Measurements from ENCODE around the gene CDC42BPB.

CDC42BPB gene

DNA sequence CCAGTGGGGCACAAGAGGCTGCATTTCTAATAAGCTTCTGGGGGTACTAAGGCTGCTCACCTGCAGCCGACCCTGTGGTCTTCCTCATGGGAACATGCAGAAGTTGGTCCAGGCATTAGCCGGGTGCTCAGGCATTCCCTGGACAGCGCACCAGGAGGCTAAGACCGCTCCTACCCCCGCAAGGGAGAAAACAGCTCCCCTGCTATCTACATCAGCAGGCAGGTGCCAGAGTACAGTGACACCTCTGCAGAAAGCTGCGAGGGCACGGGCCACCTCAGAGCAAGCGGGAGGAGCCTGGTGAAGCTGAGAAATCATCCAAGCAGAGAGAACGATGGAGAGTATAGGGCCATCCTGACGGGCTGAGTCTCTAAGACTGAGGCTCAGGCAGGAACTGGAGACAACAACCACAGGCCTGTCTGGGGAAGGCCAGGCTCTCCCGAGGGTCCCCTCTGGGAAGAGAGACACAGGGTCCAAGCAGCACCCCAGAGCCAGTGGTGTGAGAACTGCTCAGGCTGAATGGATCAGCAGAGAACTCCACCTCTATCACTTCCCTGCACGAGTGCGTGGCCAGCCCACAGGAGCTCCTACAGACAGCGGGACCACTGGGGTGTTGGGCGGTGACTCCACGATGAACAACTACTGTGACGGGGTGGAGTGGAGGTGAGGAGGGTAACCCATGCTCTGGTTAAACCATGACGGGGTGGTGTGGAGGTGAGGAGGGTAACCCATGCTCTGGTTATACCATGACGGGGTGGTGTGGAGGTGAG is 72.8 kb downstream of the CDC42BPB start:
- DNase-seq = no peak

DNA sequence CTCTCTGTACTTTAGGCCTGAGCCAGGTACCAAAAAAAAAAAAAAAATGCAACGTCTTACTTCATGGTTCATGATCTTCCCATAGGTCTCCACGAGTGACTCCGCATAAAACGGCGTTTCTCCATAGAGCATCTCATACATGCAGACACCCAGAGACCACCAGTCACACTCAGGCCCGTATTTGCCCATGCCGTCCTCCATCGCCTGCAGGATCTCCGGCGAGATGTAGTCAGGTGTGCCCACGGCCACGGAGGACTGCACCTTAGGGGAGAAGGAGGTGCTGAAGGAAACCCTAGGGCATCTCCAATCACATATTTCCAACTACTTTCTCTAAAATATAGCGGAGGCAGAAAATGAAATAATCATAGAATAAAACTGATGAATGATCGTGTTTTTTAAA is 73.9 kb downstream of the CDC42BPB start:
- DNase-seq = no peak

DNA sequence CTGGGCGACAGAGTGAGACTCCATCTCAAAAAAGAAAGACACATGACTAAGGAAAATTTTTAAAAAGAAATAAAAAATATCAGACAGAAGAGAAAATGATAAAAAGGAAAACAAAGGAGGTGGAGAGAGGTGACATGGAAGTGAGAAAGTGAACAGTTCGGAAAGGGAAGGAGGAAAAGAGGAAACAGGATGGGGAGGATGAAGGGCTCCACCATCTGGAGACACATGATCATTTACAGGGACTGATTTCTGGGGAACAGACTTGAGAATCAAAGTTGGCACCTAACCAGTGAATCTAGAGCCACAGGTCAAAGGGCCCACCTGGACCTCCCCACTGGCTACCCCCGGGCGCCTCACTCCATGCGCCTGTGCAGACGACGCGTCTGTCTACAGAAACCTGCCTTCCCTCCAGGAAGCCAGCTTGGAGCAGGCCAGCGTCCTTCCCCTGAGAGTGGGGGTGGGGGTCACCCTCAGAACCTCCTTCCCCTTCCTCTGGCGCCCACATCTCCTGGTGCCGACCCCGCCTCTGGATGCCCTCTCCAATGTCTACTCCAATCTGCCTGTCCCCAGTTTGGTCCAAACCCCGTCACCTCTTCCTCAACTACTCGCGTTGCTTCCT is 74.4 kb downstream of the CDC42BPB start:
- no peak for DNase-seq

- DNase-seq = no peak
Observed at GRCh38 chr14:102980409-102980810, 76.9 kb downstream of the CDC42BPB start.

DNA sequence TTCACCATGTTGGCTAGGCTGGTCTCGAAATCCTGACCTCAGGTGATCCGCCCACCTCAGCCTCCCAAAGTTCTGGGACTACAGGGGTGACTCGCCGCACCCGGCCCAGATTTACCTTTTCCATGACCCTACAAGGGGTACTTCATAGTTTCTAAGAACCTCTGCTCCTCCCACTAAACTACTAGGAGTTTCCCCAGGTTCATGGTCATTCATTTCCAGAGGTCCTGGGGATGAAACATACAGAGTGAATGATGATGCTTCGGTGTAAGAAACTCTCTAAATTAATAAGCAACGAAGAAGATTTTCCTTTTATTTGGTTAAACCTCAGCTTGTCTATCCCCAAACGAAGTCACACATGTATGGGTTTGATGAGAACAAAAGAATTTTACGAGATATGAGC is 77.9 kb downstream of the CDC42BPB start:
- DNase-seq = no peak

GRCh38 chr14:102977475-102977874 is 79.9 kb downstream of the CDC42BPB start:
- no peak for DNase-seq

DNA sequence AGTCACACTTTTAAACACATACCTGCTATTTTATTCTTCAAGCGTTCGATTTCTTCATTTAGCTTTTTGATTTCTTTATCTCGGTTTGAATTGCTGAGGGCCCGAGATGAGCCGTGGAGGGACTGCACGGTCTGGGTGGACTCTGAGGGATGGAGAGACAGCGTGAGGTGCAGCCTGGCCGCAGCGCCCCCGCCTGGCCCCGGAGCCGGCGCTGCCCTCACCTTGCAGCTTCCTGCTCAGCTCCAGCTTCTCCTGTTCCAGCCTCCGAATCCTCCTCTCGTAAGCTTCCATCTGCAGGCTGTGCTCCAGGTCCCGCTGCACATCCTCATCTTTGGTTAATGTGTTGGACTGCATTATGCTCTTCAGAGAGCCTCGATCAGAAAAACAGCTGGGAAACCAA is 81.7 kb downstream of the CDC42BPB start:
- no peak for DNase-seq

DNA sequence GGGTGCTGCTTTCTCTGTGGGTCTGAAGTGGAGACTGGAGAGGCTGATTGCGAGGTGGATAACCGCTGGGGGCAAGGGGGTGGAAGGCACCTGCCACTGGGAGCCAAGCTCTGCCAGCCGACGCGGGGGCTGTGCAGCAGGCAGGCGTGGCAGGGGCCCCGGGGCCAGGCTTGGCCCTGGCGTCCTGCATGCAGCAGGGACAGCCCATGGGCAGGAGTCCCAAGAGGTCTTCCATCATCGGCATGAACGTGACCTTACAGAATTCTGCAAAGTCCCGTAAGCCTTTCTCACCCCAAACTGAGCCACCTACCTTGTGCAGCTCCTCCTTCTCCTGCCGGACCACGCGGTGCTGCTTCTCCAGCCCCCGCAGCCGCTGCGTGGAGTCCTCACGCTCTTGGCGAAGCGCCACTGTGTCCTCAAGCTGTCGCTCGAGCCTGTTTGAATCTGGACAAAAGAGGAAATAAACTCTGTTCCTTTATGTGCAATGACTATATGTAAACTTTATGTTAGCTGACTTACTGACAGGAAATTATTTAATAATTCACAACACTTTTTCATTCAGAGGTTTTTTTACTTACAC is 83.6 kb downstream of the CDC42BPB start:
- DNase-seq = no peak

GRCh38 chr14:102971836-102972606 is 85.3 kb downstream of the CDC42BPB start:
- no peak for DNase-seq

- DNase-seq = no peak
Observed at GRCh38 chr14:102971314-102971713, 86.0 kb downstream of the CDC42BPB start.

DNA sequence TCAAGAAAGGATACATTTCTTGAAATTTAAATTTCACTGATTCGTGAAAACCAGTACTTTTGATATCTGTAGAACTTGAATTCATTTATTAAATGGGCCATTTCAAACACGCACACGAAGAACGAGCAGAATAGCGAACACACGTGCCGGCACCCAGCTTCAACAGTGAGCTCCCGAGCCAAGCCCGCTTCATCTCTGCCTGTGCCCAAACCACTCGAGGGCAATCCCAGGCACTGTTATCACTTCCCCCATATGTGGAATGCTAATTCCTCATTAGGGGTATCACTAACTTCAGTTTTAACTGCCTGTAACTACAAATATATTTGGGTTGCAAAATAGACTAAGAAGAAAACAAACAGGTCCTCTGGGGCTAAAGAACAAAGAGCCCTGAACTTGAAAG is 86.9 kb downstream of the CDC42BPB start:
- DNase-seq = no peak

GRCh38 chr14:102969901-102970300 is 87.4 kb downstream of the CDC42BPB start:
- DNase-seq = no peak

GRCh38 chr14:102969060-102969791 is 88.1 kb downstream of the CDC42BPB start:
- no peak for DNase-seq

DNA sequence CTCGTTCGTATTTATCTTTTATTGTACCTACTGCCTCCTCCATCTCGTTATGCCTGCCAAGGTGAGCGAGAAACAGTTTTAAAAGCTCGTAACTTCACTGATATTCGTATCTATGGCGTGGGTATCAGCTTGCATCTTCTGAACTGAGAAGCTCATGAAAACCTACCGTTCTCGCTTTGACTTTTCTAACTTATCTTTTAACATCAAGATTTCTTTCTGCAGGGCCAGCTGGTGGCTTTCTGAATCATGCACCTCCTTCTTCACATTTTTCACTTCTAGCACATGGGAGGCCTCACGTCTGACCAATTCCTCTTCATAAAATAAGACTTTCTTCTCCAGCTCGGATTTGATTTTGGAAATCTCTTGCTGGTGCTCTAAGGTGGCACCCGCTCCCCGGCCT is 89.0 kb downstream of the CDC42BPB start:
- no peak for DNase-seq

DNA sequence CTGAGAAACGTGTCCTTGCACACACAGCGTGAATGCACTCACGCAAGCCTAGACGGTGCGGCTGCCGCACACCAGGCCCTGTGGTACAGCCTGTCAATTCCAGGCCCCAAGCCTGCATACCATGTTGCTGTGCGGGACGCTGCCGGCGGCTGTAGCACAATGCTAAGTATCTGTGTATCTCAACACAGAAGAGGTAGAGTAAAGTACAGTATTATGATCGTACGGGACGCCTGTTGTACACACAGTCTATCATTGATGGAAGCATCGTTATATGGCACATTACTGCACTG is 89.9 kb downstream of the CDC42BPB start:
- DNase-seq = no peak

GRCh38 chr14:102966681-102967505 is 90.5 kb downstream of the CDC42BPB start:
- DNase-seq = no peak

GRCh38 chr14:102965971-102966655 is 91.2 kb downstream of the CDC42BPB start:
- DNase-seq = no peak

- DNase-seq = no peak
Observed at GRCh38 chr14:102965282-102965681, 92.1 kb downstream of the CDC42BPB start.

DNA sequence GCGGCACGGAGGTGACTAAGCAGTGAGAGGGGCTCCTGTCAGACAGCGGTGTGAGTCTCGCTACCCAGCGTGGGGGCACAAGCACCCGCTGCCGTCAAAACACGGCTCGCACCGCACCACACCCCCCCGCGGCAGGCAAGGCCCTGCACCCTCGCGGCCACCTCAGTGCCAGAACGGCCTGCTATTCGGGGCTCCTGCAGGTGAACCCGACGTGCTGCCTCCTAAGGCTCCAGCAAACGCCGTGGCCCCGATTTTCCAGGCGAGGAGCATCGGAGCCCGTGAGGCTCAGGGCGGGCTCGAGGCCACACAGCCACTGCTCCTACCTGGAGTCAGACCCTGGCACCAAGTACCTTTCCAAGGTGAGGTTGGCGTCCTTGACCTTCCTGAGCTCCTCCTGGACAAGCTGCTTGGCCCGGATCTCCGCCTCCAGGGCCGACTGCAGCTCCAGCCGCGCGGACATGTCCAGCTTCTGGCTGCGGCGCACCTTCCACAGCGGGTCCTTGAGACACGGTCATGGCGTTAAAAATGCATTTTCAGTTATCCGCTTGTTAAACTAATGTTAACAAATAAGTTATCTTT is 93.1 kb downstream of the CDC42BPB start:
- no peak for DNase-seq

DNA sequence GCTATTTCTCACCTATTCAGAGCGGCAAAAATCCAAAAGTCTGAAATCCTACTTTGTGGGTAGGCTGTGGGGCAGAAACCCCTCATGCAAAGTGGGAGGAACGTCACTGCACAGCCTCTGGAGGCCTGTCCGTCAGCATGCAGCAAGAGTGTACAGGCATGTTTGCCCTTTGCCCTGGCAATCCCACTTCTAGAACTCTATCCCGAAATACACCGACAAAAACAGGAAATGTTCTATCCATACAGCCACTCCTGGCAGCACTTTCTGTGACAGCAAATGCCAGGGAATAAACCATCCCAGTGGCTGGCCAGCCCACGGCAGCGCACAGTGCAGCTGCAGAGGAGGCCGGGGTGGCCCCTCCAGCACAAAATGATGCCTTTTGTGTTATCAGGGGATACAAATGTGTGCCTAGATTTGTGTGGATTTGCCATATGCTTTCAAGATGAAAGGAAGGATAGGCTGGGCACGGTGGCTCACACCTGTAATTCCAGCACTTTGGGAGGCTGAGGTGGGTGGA is 95.2 kb downstream of the CDC42BPB start:
- no peak for DNase-seq

DNA sequence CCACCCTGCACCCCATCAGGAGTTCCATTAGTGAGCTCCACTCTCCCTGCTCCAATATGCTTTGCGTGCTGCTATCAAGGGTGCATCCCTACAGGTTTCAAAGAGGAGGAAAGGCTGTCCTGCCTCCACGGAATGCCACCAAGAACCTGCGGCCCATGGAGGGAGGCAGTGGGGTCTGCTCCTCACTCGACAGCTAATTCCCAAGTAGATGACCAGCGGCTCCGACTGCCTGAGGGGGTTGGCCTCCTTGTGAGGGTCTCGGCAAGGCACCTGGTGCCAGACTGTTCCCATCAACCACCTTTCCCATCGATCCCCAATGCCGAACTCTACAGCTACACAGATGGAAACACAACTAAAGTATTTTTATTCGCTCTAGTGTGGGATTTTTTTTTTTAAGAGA is 98.9 kb downstream of the CDC42BPB start:
- DNase-seq = no peak

Data from activated gamma-delta T cell (primary cell).